ENCODE measurements around the gene SYCP2L.
"Not testable (repeated sequence)": the region's sequence is repeated elsewhere in the genome, so short reads cannot be mapped to it uniquely, and the experiment has no call there.

Gene SYCP2L

DNA sequence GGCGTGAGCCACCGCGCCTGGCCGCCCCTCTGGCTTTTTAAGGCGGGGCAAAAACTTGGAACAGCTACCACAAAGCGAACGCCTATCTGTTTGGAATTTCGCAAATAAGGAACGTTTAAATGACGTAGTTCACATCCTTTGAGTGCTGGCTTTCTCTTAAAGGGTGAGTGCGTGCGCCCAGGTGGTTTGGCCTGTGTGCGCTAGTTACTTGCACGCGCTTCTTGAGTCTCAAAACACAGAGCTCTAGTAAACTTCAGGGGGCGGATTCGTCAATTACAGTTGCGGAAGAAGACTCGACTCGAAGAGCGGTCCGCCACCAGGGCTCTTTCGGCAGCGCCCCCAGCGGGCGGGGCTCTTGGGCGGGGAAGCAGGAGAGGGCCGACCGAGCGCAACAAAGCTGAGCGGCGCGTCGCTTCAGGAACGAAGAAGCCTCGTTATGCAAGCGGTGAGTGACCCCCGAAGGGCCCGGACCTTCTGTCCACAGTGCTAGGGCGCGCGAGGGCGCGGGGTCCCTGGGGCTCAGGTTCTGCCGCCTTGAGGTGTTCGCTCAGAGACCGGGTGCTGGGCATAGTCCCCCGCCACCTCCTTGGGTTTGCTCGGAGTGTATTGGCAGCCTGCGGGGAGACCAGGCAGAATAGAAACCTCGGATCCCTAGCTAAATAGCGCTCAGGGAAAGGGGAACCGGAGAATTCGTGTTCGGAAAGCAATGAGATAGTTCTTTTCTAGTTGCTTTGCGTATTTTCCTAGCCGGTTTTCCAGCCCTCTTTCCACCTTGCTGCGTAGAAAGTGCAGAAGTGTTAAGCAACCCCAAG lies at the start of gene SYCP2L:
Gene SYCP2L (plus strand): TSS at position 362 of the 812 bp plus-strand sequence. CDS start 75 bp downstream, at position 437.
- peak; percentile 88 for DNase-seq

- peak; percentile 69 for DNase-seq
These were observed 49.2 kb upstream of the SYCP2L start for GRCh38 chr6:10837622-10837994.

DNA sequence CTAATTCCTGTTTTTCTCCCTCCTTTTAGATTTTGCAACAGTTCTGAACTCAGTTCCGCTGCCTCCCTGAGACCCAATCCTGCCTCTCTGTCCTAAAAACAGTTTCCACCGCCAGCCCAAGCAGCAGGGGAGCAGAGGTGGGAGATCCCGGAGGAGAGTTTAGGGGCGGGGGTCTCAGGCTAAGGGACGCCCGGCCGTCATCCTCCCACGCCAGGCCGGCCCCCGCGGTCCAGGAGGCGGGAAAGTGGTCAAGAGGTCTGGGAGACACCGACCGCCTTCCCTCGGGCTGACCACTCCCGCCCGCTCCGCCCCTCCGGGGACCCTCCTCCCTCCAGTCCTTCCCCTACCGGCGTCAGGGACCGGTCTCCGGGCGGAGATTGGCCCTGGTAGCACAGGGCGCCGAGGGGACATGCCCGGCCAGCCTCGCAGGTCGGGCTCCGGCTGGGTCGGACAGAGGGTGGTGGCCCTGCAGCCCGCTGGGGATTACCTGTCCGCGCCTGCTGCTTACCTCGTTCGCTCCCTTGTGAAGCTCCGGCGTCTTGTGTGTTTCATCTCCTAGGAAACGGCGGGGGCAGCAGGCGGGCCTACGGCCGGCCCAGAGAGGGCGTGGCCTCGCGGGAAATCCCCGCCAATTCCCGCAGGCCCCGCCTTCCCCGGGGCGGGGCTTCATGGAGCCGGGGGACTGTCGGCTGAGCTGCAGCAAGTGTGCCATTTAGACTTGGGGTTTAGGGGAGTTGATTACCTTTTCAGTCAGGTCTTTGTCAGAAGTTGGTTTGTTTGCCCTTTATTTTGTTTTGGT lies 48.7 kb upstream of the SYCP2L start, which contains the start of gene MAK:
Gene MAK (minus strand): TSS at position 545 of the 799 bp plus-strand sequence. CDS start 7,891 bp downstream, outside the sequence.
- peak; percentile 98 for DNase-seq

DNA sequence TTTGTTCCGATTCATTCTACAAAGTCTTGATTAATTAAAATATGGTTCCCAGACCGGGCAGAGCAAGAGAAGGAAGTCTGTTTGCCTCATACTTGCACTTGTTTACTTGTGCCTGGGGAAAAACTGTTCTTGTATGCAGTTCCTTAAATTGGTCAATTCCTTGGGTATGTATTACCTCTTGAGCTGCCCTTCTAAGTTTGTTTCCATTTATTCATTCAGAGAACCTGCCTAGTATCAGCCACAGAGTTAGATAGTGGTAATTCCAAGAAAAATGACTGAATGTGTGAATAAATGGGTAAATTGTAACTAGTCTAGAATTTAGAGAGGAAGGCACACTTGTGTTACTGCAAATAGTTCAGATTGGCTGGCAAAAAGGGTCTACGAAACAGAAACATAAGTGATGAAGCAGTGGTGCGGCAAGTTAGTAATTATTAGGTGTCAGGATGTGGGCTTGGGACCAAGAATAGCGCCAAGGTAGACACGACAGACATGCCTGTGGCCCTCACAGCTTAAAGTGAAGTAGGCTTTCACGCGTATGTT lies 48.0 kb upstream of the SYCP2L start:
- no peak for DNase-seq

DNA sequence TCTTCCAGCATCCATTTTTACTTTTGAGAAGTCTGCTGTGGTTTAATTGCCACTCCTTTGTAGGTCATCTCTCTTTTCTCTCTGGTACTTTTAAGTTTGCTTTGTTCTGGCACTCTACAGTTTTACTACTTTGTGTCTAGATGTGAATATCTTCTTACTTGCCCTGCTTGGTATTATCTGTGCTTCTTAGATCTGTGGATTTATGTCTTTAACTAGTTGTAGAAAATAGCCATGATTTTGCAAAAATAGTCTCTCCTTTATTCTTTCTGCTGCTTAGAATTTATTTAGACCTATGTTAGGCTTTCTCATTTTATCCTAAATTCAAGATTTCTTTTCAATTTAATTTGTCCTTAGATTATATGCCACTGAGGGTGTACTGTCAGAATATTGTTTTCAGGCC lies 43.3 kb upstream of the SYCP2L start:
- DNase-seq = no peak

GRCh38 chr6:10847684-10848083 lies 39.2 kb upstream of the SYCP2L start:
- DNase-seq = peak; percentile 44

GRCh38 chr6:10849901-10850300 lies 37.0 kb upstream of the SYCP2L start:
- DNase-seq = no peak

- DNase-seq = no peak
These were observed 36.1 kb upstream of the SYCP2L start for GRCh38 chr6:10850728-10851127.

GRCh38 chr6:10852361-10852960 lies 34.4 kb upstream of the SYCP2L start:
- peak; percentile 55 for DNase-seq

GRCh38 chr6:10853849-10854300 lies 33.0 kb upstream of the SYCP2L start:
- not testable (repeated sequence) for DNase-seq

DNA sequence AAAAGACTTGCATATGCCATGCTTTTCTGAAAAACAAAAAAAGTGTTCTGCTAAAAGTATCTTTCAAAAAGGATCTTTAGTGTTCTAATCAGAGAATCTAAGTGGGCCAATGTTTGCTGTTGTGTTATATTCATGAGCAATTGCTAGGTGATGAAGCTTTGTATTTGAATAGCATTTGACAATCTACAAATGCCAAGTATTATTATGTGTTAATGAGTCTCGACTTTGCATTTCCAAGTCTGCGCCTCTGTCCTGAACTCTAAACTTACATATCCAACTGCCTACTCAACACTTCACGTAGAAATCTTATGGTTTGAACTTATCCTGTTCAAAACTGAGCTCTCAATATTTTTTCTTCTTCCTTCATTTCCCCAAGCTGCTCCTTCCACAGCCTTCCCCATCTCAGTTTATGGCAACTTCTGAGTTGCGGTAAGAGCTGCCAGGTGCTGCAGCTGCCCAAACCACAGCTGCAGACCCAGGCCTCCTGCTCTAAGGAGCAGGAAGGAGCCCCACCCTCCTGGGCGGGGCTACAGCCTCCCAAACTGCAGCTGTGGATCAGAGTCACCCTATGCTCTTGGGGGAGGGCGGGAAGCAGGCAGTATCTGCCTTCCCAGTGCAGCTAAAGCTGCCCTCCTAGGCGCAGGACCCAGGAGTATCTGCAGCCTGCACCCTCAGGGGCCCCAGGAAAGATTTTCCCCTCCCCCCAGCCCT lies 31.8 kb upstream of the SYCP2L start:
- DNase-seq = no peak

DNA sequence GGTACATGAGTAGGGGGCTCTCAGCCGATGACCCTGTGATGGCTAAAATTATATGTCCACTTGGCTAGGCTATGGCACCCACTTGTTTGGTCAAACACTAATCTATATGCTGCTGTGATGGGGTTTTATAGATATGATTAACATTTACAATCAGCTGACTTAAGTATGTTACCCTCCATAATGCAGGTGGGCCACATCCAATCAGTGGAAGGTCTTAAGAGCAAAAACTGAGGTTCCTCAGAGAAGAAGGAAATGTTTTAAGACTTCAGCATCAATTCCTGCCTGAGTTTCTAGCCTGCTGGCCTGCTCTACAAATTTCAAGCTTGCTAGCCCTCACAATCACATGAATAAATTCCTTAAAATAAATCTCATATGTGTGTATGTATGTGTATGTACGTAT lies 29.6 kb upstream of the SYCP2L start:
- no peak for DNase-seq

DNA sequence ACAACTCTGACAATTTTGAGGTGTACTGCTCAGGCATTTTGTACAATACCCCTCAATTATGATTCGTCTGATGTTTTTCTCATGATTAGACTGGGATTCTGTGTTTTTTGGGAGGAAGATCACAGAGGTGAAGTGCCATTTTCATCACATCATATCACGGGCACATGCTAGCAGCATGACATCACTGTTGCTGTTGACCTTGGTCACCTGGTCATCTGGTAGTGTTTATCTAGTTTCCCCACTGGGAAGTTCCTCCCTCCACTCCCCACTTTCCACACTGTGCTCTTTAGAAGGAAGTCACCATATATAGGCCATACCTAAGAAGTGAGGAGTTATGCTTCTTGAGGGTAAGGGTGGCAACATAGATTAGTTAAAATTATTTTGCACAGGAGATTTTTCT lies 25.8 kb upstream of the SYCP2L start:
- no peak for DNase-seq

DNA sequence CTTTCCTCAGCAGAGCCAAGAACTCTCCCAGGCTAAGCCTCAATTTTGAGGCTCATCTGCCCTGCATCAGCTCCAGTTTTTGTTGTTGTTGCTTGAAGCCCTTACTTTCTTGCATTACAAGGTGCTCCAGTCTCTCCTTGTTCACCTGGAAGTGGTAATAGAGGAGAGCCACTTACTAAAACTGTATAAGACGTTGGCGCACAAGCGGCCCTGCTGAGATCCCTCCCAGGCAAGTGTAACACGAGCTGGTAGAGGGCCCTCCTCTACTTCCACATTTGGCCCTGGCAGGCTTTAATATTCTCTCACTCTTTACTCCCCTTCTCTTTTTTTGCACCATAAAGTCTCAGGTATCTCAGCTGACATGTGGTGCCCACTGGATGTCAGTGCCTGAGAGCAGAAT lies 24.5 kb upstream of the SYCP2L start:
- DNase-seq = no peak

GRCh38 chr6:10863031-10863430 lies 23.8 kb upstream of the SYCP2L start:
- not testable (repeated sequence) for DNase-seq

GRCh38 chr6:10866709-10867108 lies 20.1 kb upstream of the SYCP2L start:
- DNase-seq = not testable (repeated sequence)

- no peak for DNase-seq
These were observed 18.9 kb upstream of the SYCP2L start for GRCh38 chr6:10867952-10868351.

GRCh38 chr6:10873374-10873773 lies 13.5 kb upstream of the SYCP2L start:
- DNase-seq = no peak

- no peak for DNase-seq
These were observed 12.6 kb upstream of the SYCP2L start for GRCh38 chr6:10874207-10874606.

DNA sequence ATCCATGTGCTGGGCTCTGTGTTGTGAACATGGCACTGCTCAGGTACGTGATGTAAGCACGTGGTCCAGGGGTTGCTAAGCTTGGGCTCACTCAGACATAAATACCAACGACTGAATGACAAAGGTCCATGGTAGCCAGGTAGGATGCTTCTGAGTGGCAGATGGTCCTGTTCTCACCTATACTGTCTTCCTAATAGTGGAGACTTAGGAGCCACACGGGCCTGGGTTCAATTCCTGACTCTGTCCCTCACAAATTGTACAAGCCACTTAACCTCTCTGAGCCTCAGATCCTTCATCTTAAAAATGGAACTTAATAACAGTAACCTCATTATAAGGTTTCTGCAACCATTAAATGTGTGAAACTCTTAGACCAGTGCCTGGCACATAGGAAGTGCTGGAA lies 11.8 kb upstream of the SYCP2L start:
- DNase-seq = no peak

GRCh38 chr6:10877012-10877411 lies 9.8 kb upstream of the SYCP2L start:
- DNase-seq = no peak

DNA sequence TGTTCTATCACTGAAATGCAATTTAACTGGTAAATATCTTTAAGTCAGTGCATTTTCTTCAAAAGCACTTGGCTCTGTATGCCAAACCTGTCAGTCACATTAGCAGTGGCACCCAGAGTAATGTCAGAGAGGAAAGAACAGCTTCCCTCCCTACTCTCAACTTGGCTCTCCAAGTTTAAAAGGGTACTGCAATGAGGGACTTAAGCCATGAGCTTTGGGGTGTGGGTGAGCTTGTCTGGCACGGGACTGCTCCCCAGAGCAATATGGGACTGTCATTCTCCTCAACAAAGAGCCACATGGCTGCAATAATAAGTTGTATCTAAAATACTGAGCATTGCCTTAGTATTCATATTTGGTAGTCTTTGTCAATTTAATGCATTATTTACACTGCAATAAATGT lies 9.0 kb upstream of the SYCP2L start:
- DNase-seq = no peak

DNA sequence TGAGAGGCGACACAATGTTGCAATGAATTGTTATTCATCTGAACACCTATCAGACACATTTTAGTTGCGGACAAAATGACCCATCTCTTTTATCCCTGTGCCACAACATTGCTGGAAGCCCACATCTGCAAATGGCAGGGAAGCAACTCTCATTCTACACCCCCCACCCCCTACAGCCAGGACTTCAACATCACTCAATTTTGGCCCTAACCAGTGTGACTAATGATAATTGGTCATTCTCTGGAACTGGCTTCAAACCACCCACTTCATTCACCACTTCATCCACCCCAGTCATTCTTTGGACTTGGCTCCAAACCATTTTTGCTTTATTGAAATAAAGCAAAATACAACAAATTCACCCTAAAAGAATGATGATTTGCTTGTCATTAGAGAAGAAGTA lies 6.5 kb upstream of the SYCP2L start:
- DNase-seq = no peak

Data from DMS53 (cell line).